ENCODE measurements around the gene NAGPA. TPM values are rescaled to one million over a fixed set of nuclear protein-coding genes. Genes with fewer than 3 reads are reported as not detected.
"Not testable (repeated sequence)": the region's sequence is repeated elsewhere in the genome, so short reads cannot be mapped to it uniquely, and the experiment has no call there.

Gene NAGPA
- total RNA-seq, 1 donor from 2014 or later, result 9.0 TPM

GRCh38 chr16:5060073-5060641 is 26.4 kb upstream of the NAGPA start:
- DNase-seq (ENCODE audit: low spot score), result no peak

- DNase-seq (ENCODE audit: low spot score), result no peak
Measured at GRCh38 chr16:5059386-5060072, 25.8 kb upstream of the NAGPA start.

GRCh38 chr16:5058476-5058875 is 24.7 kb upstream of the NAGPA start:
- DNase-seq (ENCODE audit: low spot score), result no peak

- DNase-seq (ENCODE audit: low spot score), result no peak
Measured at GRCh38 chr16:5056352-5056751, 22.6 kb upstream of the NAGPA start.

GRCh38 chr16:5054876-5055865 is 21.4 kb upstream of the NAGPA start:
- DNase-seq (ENCODE audit: low spot score), result no peak

- DNase-seq (ENCODE audit: low spot score), result no peak
Measured at GRCh38 chr16:5046914-5047313, 13.2 kb upstream of the NAGPA start.

- no peak for DNase-seq (ENCODE audit: low spot score)
Measured at GRCh38 chr16:5045499-5046115, 11.9 kb upstream of the NAGPA start.

- not testable (repeated sequence) for DNase-seq (ENCODE audit: low spot score)
Measured at GRCh38 chr16:5044581-5044980, 10.8 kb upstream of the NAGPA start.

GRCh38 chr16:5044011-5044540 is 10.3 kb upstream of the NAGPA start:
- no peak for DNase-seq (ENCODE audit: low spot score)

GRCh38 chr16:5042574-5043171 is 8.9 kb upstream of the NAGPA start:
- DNase-seq (ENCODE audit: low spot score), result no peak

- DNase-seq (ENCODE audit: low spot score), result no peak
Measured at GRCh38 chr16:5041600-5042133, 7.9 kb upstream of the NAGPA start.

- DNase-seq (ENCODE audit: low spot score), result no peak
Measured at GRCh38 chr16:5040451-5040850, 6.7 kb upstream of the NAGPA start.

- no peak for DNase-seq (ENCODE audit: low spot score)
Measured at GRCh38 chr16:5036228-5037156, 2.8 kb upstream of the NAGPA start.

GRCh38 chr16:5035909-5036227 is 2.1 kb upstream of the NAGPA start:
- no peak for DNase-seq (ENCODE audit: low spot score)

- no peak for DNase-seq (ENCODE audit: low spot score)
Measured at GRCh38 chr16:5034167-5034523, 410 bp upstream of the NAGPA start.

- DNase-seq (ENCODE audit: low spot score), result no peak
Measured at GRCh38 chr16:5032748-5033167, 977 bp downstream of the NAGPA start.

- DNase-seq (ENCODE audit: low spot score), result no peak
Measured at GRCh38 chr16:5031601-5032000, 2.1 kb downstream of the NAGPA start.

- no peak for DNase-seq (ENCODE audit: low spot score)
Measured at GRCh38 chr16:5030251-5030870, 3.4 kb downstream of the NAGPA start.

- DNase-seq (ENCODE audit: low spot score), result no peak
Measured at GRCh38 chr16:5028950-5029475, 4.7 kb downstream of the NAGPA start.

All from ureter (tissue), 1 donor.